Naive thymus-derived CD4-positive, alpha-beta T cell (primary cell): Measurements from ENCODE around the gene SPEF1. TPM values are rescaled to one million over a fixed set of nuclear protein-coding genes. Genes with fewer than 3 reads are reported as not detected.
A peak's percentile ranks its signal among the peaks of the same experiment; 100 is the strongest.

ENCODE experiments used
- ATAC-seq: fragments of 150-1000 bp; cut with Tn5 transposase; 2 replicates; pipeline ENCODE4 v1.10.0; 2021; ENCODE audit warnings: mild to moderate bottlenecking, moderate library complexity
- CTCF ChIA-PET: fragments of 350-600 bp; sonication (Branson Sonifier 250); formaldehyde crosslinking; loops from one replicate; lab custom pipeline; 2021; ENCODE audit warnings: antibody characterized with exemption; lab: Charles Lee
- POLR2A ChIA-PET: fragments of 350-600 bp; sonication (Branson Sonifier 250); formaldehyde crosslinking; loops from one replicate; lab custom pipeline; 2021; ENCODE audit warnings: antibody characterized with exemption, inconsistent platforms; lab: Charles Lee
- DNase-seq, 9 donors: peaks; one replicate each; pipeline versions ENCODE4 v3.0.0 to v3.0.0-alpha.2; 2020 to 2022; ENCODE audit warnings: mixed read lengths in 1 of 9
- H3K27ac ChIP-seq: one replicate; pipeline ENCODE4 v1.7.0; 2013; ENCODE audit warnings: mild to moderate bottlenecking, low read depth, low read length, moderate library complexity
- H3K27me3 ChIP-seq, 2 donors: one replicate each; pipeline ENCODE4 v1.7.0; 2013; ENCODE audit warnings: low read length in 2 of 2, mild to moderate bottlenecking in 2 of 2, moderate library complexity in 2 of 2; ENCODE audit not compliant: control insufficient read depth in 2 of 2, insufficient read depth in 2 of 2
- H3K36me3 ChIP-seq, 3 experiments: 1 replicate in 2 of 3; 2 replicates in 1 of 3; pipeline ENCODE4 v1.7.0; 2013; ENCODE audit warnings: low read length in 3 of 3, mild to moderate bottlenecking in 3 of 3, moderate library complexity in 1 of 3; ENCODE audit not compliant: insufficient read depth in 3 of 3, control insufficient read depth in 2 of 3
- H3K4me1 ChIP-seq, 2 donors: one replicate each; pipeline ENCODE4 v1.7.0; 2013; ENCODE audit warnings: low read length in 2 of 2, mild to moderate bottlenecking in 2 of 2, moderate library complexity in 1 of 2; ENCODE audit not compliant: control insufficient read depth in 2 of 2, insufficient read depth in 2 of 2
- H3K4me3 ChIP-seq: 2 replicates; pipeline ENCODE4 v1.7.0; 2013; ENCODE audit warnings: mild to moderate bottlenecking, low read length
- H3K9me3 ChIP-seq, 3 experiments: 1 replicate in 2 of 3; 2 replicates in 1 of 3; pipeline ENCODE4 v1.7.0; 2013; ENCODE audit warnings: low read length in 3 of 3; ENCODE audit not compliant: control insufficient read depth in 2 of 3
- H3K27ac Mint-ChIP-seq, 9 donors: one replicate each; pipeline ENCODE4 v1.8.0; 2020 to 2022; ENCODE audit warnings: mixed read lengths in 9 of 9, mild to moderate bottlenecking in 8 of 9, moderate library complexity in 5 of 9, inconsistent platforms in 2 of 9
- H3K27me3 Mint-ChIP-seq, 5 donors: one replicate each; pipeline ENCODE4 v1.8.0; 2021 to 2022; ENCODE audit warnings: mixed read lengths in 5 of 5, mild to moderate bottlenecking in 1 of 5
- H3K36me3 Mint-ChIP-seq, 5 donors: one replicate each; pipeline ENCODE4 v1.8.0; 2020 to 2022; ENCODE audit warnings: mixed read lengths in 5 of 5, mild to moderate bottlenecking in 3 of 5, inconsistent platforms in 1 of 5
- H3K4me1 Mint-ChIP-seq, 7 donors: one replicate each; pipeline ENCODE4 v1.8.0; 2020 to 2022; ENCODE audit warnings: mixed read lengths in 7 of 7, mild to moderate bottlenecking in 3 of 7, inconsistent platforms in 1 of 7
- H3K4me3 Mint-ChIP-seq, 10 donors: one replicate each; pipeline ENCODE4 v1.8.0; 2020 to 2022; ENCODE audit warnings: mild to moderate bottlenecking in 10 of 10, mixed read lengths in 10 of 10, moderate library complexity in 6 of 10, inconsistent platforms in 2 of 10
- H3K9me3 Mint-ChIP-seq, 11 donors: one replicate each; pipeline ENCODE4 v1.8.0; 2020 to 2022; ENCODE audit warnings: mixed read lengths in 11 of 11, mild to moderate bottlenecking in 4 of 11, inconsistent platforms in 1 of 11, moderate library complexity in 1 of 11
- intact Hi-C, 2 donors: fragments of 100-400 bp; cut with micrococcal nuclease; formaldehyde crosslinking; loops; one replicate each; pipeline ENCODE4 v1.15.1; 2023
- polyA plus RNA-seq, 2 donors: library from polyadenylated mRNA; unstranded; fragments of 300-500 nt; fragmentation: Illumina TruSeq; gene quantifications; one replicate each; pipeline ENCODE4 v1.2.3, GENCODE V29; 2021
- total RNA-seq, 6 experiments: library from RNA in 5 of 6; stranded (reverse) in 5 of 6; gene quantifications; 1 replicate in 5 of 6; 2 replicates in 1 of 6; pipeline ENCODE4 v1.2.3 and lab custom pipeline; 2021 to 2026

The SPEF1 gene
- total and polyA plus RNA-seq, 7 experiments from 2014 or later = 0.24 to 0.32 (median 0.29) TPM; not detected in 4

DNA sequence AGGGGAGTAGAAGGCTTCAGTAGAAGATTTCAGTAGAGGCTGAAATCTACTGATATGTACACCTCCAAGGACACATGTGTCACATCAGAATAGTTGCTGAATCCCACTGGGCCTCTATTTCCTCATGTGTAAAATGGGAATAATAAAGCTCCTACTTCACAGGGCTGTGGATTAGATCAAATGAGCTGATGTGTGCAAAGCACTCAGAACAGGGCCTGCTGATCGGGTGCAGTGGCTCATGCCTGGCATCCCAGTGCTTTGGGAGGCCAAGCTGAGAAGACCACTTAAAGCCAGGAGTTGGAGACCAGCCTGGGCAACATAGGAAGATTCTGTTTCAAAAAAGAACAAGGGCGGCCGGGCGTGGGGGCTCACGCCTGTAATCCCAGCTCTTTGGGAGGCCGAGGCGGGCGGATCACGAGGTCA, 31.0 kb upstream of the SPEF1 start:
- H3K36me3 ChIP-seq = no peaks in the 10 kb centered on the region
- POLR2A ChIA-PET = interaction anchor here (0.6 to 13.1 kb wide), 5 partner anchors 10 to 172 kb away, joined by 3 to 134 read pairs (median 6); partner anchors contain the start of genes ADISSP and CDC25B
- DNase-seq = no peak
- H3K27me3 ChIP-seq = no peaks in the 10 kb centered on the region
- intact Hi-C loops = no loop called here
- Mint-ChIP-seq H3K27me3 (no peaks in the 10 kb centered on the region), H3K27ac (peak overlapping the region; percentile 94 to 100 (median 98)), H3K36me3 (peaks cover 0 to 20% (median 0%) of the 10 kb centered on the region in 5 donors), H3K4me3 (peak overlapping the region; percentile 77 to 96 (median 90)), H3K9me3 (no peaks in the 10 kb centered on the region), H3K4me1 (peaks cover 52 to 78% (median 68%) of the 10 kb centered on the region in 7 donors)
- peak overlapping the region; percentile 84 for H3K27ac ChIP-seq
- H3K9me3 ChIP-seq = no peaks in the 10 kb centered on the region
- H3K4me3 ChIP-seq = peak overlapping the region; percentile 62
- CTCF ChIA-PET = interaction anchor here (0.9 to 6.8 kb wide), 7 partner anchors 8 to 45 kb away, joined by 3 to 45 read pairs (median 4); partner anchors contain the start of genes ADISSP, AP5S1, CDC25B and CENPB
- no peak for ATAC-seq
- H3K4me1 ChIP-seq = peaks cover 64 to 71% of the 10 kb centered on the region in 2 donors

DNA sequence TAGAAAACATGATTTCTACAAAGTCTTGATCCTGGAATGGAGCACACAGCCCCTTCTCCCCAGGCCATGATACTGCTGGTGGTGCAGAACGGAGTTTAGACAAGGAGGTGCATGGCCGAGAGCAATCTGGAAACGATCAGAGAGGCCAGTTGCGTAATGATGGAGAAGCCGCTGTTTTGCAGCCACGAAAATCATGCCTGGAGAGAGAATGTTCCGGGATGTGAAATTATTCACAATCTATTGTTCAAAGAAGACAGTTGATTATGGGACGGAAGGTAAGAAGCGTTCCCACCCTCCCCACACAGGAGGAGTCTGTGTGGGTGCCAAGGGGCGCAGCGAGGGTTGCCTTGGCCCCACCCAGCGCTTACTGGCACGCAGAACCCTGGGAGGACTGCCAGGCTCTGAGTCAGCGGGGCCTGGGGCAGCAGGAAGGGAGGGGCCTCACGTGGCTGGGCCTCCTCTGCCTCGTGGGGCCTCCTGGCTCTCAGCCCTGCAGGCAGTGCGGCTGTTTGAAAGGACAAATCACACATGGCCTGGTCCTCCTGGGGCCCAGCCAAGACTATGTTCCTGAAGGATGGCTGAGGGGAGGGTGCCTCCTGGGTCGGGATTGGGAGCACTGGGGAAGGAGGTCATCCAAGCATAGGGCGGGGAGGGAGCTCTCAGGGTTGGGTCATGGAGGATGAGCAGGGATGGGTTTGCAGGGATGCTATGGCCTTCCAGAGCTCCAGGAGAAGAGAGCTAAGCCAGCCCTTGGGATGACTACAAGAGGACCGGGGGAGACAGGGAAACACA, 30.4 kb upstream of the SPEF1 start:
- ChIA-PET CTCF (interaction anchor here (0.9 to 6.8 kb wide), 8 partner anchors 9 to 44 kb away, joined by 3 to 45 read pairs (median 5); partner anchors contain the start of genes ADISSP, AP5S1, CDC25B and CENPB), POLR2A (interaction anchor here (0.6 to 13.1 kb wide), 9 partner anchors 9 to 403 kb away, joined by 3 to 134 read pairs (median 3); partner anchors contain the start of genes ADISSP and CDC25B)
- Histone ChIP-seq H3K4me1 (peaks cover 70% of the 10 kb centered on the region in 2 donors), H3K9me3 (no peaks in the 10 kb centered on the region), H3K27me3 (no peaks in the 10 kb centered on the region), H3K27ac (peak overlapping the region; percentile 84), H3K4me3 (peak overlapping the region; percentile 62), H3K36me3 (no peaks in the 10 kb centered on the region)
- ATAC-seq (peak; percentile 97), DNase-seq (peak; percentile 79 to 96 (median 91))
- Mint-ChIP-seq H3K9me3 (no peaks in the 10 kb centered on the region), H3K27ac (peak overlapping the region; percentile 94 to 100 (median 98)), H3K36me3 (peaks cover 0 to 20% (median 0%) of the 10 kb centered on the region in 5 donors), H3K4me3 (peak overlapping the region; percentile 77 to 96 (median 90)), H3K4me1 (peaks cover 56 to 80% (median 71%) of the 10 kb centered on the region in 7 donors), H3K27me3 (no peaks in the 10 kb centered on the region)
- intact Hi-C loops = loop anchor here (1.0 kb wide), 5 partner anchors 9 to 78 kb away; partner anchors contain the start of genes AP5S1 (in 2 of the 2), CDC25B (in 2 of the 2), CENPB (in 1 of the 2) and PANK2 (in 1 of the 2)

DNA sequence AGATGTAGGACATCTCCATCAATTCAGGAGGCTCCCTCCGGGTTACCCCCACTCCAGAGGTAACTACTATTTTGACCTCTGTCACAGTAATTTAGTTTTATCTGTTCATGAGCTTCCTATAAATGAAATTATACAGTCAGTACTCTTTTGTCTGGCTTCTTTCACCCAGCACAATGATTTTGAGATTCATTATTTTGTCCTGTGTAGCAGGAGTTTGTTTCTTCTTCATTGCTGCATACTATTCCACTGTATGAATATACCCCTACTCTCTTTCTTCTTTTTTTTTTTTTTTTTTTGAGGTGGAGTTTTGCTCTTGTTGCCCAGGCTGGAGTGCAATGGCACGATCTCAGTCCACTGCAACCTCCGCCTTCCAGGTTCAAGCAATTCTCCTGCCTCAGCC, 27.3 kb upstream of the SPEF1 start:
- no peak for ATAC-seq
- DNase-seq = no peak
- Mint-ChIP-seq H3K9me3 (no peaks in the 10 kb centered on the region), H3K36me3 (peaks cover 7 to 40% (median 22%) of the 10 kb centered on the region in 5 donors), H3K4me1 (peaks cover 59 to 83% (median 67%) of the 10 kb centered on the region in 7 donors), H3K27me3 (no peaks in the 10 kb centered on the region), H3K27ac (peak overlapping the region in 7 of 9 donors; percentile 41 to 91 (median 63)), H3K4me3 (peak overlapping the region in 4 of 10 donors; percentile 16 to 58 (median 50))
- H3K9me3 ChIP-seq = no peaks in the 10 kb centered on the region
- intact Hi-C loops = no loop called here
- H3K27ac ChIP-seq = no peak overlapping the region
- peaks cover 46 to 48% of the 10 kb centered on the region in 2 donors for H3K4me1 ChIP-seq
- no peaks in the 10 kb centered on the region for H3K27me3 ChIP-seq
- H3K4me3 ChIP-seq = no peak overlapping the region
- peaks cover 9 to 28% (median 9%) of the 10 kb centered on the region in 3 experiments for H3K36me3 ChIP-seq
- ChIA-PET POLR2A (interaction anchor here (1.3 kb wide), 1 partner anchor 41 kb away, joined by 7 read pairs; the partner anchor contains the start of gene ADISSP), CTCF (no interaction called here)

DNA sequence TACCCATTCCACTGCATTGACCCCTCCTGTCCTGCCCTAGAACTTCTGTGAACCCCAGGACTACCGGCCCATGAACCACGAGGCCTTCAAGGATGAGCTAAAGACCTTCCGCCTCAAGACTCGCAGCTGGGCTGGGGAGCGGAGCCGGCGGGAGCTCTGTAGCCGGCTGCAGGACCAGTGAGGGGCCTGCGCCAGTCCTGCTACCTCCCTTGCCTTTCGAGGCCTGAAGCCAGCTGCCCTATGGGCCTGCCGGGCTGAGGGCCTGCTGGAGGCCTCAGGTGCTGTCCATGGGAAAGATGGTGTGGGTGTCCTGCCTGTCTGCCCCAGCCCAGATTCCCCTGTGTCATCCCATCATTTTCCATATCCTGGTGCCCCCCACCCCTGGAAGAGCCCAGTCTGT, 23.5 kb upstream of the SPEF1 start:
- Histone ChIP-seq H3K4me3 (no peak overlapping the region), H3K27ac (peak overlapping the region; percentile 25), H3K4me1 (peaks cover 41 to 43% of the 10 kb centered on the region in 2 donors), H3K36me3 (peaks cover 36 to 63% (median 43%) of the 10 kb centered on the region in 3 experiments), H3K27me3 (no peaks in the 10 kb centered on the region), H3K9me3 (no peaks in the 10 kb centered on the region)
- DNase-seq (no peak), ATAC-seq (no peak)
- CTCF ChIA-PET = interaction anchor here (0.5 to 1.0 kb wide), 2 partner anchors 9 to 48 kb away, joined by 3 to 4 read pairs; no protein-coding TSS in a partner anchor
- Mint-ChIP-seq H3K4me1 (peaks cover 46 to 85% (median 61%) of the 10 kb centered on the region in 7 donors), H3K27ac (peak overlapping the region in 8 of 9 donors; percentile 61 to 98 (median 82)), H3K36me3 (peaks cover 14 to 55% (median 40%) of the 10 kb centered on the region in 5 donors), H3K9me3 (no peaks in the 10 kb centered on the region), H3K4me3 (no peak overlapping the region), H3K27me3 (no peaks in the 10 kb centered on the region)
- intact Hi-C loops = no loop called here
- POLR2A ChIA-PET = interaction anchor here (1.6 kb wide), 1 partner anchor 9 kb away, joined by 10 read pairs; no protein-coding TSS in a partner anchor

DNA sequence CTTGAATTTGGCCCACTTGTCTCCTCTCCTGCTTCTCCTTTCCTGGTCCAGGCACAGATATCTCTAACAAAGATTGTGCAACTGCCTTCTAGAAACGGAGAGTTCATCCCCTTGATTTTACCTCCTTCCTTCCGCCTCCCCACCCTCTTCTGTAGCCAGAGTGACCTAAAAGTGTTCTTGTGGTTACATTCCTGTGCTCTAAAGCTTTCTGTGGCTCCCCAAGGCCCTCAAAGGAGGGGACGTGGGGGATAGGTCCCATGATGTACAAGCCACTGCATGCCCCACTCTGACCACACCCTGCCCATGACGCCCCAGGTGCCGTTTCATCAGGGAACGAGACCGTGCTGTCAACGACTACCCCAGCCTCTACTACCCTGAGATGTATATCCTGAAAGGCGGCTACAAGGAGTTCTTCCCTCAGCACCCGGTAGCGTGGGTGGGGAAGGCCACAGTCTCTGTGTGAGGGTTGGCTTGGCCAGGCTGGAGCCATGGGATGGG, 23.1 kb upstream of the SPEF1 start:
- ATAC-seq (no peak), DNase-seq (no peak)
- peaks cover 14 to 59% (median 43%) of the 10 kb centered on the region in 5 donors for H3K36me3 Mint-ChIP-seq
- intact Hi-C loops = no loop called here
- H3K4me3 ChIP-seq = no peak overlapping the region
- ChIA-PET POLR2A (interaction anchor here (1.6 kb wide), 1 partner anchor 9 kb away, joined by 10 read pairs; no protein-coding TSS in a partner anchor), CTCF (interaction anchor here (1.0 kb wide), 1 partner anchor 9 kb away, joined by 4 read pairs; no protein-coding TSS in a partner anchor)
- H3K27me3 ChIP-seq = no peaks in the 10 kb centered on the region
- H3K36me3 ChIP-seq = peaks cover 36 to 63% (median 43%) of the 10 kb centered on the region in 3 experiments
- peaks cover 46 to 87% (median 65%) of the 10 kb centered on the region in 7 donors for H3K4me1 Mint-ChIP-seq
- H3K4me3 Mint-ChIP-seq = peak overlapping the region in 2 of 10 donors; percentile 9 to 35
- no peaks in the 10 kb centered on the region for H3K9me3 Mint-ChIP-seq
- H3K27me3 Mint-ChIP-seq = no peaks in the 10 kb centered on the region
- peak overlapping the region; percentile 78 to 98 (median 91) for H3K27ac Mint-ChIP-seq
- H3K27ac ChIP-seq = peak overlapping the region; percentile 78
- H3K9me3 ChIP-seq = no peaks in the 10 kb centered on the region
- H3K4me1 ChIP-seq = peaks cover 44 to 45% of the 10 kb centered on the region in 2 donors

DNA sequence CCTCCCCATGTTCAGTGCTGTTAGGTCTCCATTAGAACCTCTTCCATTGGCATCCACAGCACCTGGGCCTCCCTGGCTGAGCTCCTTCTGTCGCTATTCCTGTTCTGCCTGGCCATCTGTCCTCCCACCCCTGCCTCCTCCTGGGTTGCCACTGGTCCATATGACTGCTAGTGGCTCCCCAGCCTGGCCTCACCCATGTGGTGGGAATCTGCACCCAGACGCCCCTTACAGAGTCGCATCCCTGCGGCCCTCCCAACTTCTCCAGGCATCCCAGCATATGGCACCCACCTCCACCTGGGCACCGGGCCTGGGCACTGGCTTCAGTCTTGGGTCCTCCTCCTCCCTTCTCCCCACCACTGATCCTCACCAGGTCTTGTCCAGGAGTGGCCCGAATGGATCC, 22.6 kb upstream of the SPEF1 start:
- no peaks in the 10 kb centered on the region for H3K27me3 Mint-ChIP-seq
- no peaks in the 10 kb centered on the region for H3K9me3 Mint-ChIP-seq
- Histone ChIP-seq H3K27ac (peak overlapping the region; percentile 78), H3K4me1 (peaks cover 48 to 50% of the 10 kb centered on the region in 2 donors), H3K9me3 (no peaks in the 10 kb centered on the region), H3K4me3 (no peak overlapping the region), H3K27me3 (no peaks in the 10 kb centered on the region), H3K36me3 (peaks cover 36 to 65% (median 43%) of the 10 kb centered on the region in 3 experiments)
- CTCF ChIA-PET = no interaction called here
- H3K27ac Mint-ChIP-seq = peak overlapping the region; percentile 78 to 98 (median 91)
- peaks cover 14 to 61% (median 48%) of the 10 kb centered on the region in 5 donors for H3K36me3 Mint-ChIP-seq
- DNase-seq (no peak), ATAC-seq (no peak)
- intact Hi-C loops = no loop called here
- POLR2A ChIA-PET = interaction anchor here (1.6 kb wide), 1 partner anchor 10 kb away, joined by 10 read pairs; no protein-coding TSS in a partner anchor
- peak overlapping the region in 6 of 10 donors; percentile 0 to 61 (median 34) for H3K4me3 Mint-ChIP-seq
- peaks cover 48 to 91% (median 70%) of the 10 kb centered on the region in 7 donors for H3K4me1 Mint-ChIP-seq
